H4 (cell line): ENCODE data around the gene MAD1L1. TPM values are rescaled to one million over a fixed set of nuclear protein-coding genes. Genes with fewer than 3 reads are reported as not detected.
"Not testable (repeated sequence)": the region's sequence is repeated elsewhere in the genome, so short reads cannot be mapped to it uniquely, and the experiment has no call there.

Experiments used
- DNase-seq: peaks from one replicate; pipeline ENCODE4 v3.0.0-alpha.2; 2015; ENCODE audit warnings: low spot score
- total RNA-seq: library from RNA; depleted of rRNA; stranded (reverse); fragments of >200 nt; shearing (Covaris generic); gene quantifications from 2 replicates; pipeline ENCODE4 v1.2.3, GENCODE V29; 2014; rRNA removed

MAD1L1 gene
- 116 and 121 TPM in 2 replicates for total RNA-seq

DNA sequence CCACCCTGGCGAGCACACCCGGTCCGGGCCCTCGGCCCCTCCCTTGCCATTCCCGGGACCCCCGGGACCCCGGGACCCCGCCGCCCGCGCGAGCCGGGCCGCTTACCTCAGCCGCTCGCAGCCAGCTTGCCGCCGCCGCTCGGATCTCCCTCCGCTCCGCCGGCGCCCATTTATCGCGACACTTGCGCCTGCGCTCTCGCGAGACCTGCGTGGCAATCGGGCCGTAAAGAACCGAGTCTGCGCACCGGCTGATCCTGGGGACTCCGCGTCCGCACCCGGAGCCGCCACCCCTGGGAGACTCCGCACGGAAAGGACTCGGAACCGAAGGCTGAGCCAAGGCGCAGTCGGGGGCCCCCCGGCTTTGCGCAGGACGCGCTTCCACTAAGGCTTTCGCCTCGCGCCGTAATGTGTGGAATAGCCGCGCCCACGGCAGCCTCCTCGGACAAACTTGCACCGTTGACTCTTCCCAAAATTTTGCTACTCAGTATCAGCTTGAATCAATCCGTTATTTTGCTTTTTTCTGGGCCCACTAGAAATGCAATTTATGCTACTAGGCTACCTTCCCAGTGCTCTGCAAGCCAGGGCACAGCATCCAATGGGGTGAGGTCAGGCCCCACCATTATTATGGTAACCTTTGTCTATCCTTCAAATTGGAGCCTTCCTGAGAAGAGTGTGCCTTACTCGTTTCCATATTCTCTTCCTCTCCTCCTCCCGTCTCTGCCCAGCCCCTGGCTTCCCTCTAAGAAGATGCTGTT lies at the start of gene MAD1L1:
Gene MAD1L1 (minus strand): TSS at position 180 of the 755 bp plus-strand sequence. CDS start 2,812 bp downstream, outside the sequence.
- DNase-seq, result peak; percentile 97

GRCh38 chr7:2282185-2282751 lies 49.5 kb upstream of the MAD1L1 start:
- DNase-seq, result no peak

DNA sequence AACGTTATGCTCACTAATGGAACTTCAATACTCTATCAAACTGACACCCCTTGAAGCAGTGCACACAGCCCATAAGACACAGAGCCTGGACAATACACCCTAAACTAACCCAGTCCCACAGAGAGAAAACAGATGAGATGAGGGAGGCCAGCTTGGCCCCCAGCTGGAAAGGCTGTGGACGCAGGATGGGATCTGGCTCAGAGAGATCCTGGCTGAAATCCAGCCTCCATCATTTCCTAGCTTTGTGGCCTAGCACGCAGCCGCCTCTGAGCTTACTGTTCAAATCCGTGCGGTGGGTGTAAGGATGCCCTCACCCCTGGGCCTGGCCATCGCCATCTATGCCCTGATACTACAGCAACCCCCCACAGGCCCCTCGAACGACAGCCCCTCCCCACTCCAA lies 48.8 kb upstream of the MAD1L1 start:
- DNase-seq, result no peak

GRCh38 chr7:2280424-2280823 lies 47.7 kb upstream of the MAD1L1 start:
- no peak for DNase-seq

DNA sequence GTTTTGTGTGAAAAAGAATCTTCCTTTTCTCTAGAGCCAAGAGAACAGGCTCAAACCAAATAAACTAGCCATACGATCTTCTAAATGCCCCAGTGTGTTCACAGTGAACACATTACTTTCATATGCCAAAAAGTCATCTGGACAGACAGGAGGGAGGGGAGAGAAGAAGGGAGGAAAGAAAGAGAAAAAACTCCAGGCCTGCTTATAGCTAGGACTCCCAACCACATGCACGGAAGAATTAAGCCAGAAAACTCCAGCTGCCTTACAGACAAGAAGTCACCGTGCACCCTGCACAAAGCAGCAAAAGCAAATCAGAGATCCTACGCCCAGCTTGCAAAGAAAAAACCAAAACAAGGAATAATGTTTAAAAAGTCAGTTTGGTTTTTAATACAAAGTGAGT lies 47.2 kb upstream of the MAD1L1 start:
- no peak for DNase-seq

GRCh38 chr7:2278026-2278425 lies 45.3 kb upstream of the MAD1L1 start:
- DNase-seq, result no peak

GRCh38 chr7:2276107-2276506 lies 43.4 kb upstream of the MAD1L1 start:
- no peak for DNase-seq

DNA sequence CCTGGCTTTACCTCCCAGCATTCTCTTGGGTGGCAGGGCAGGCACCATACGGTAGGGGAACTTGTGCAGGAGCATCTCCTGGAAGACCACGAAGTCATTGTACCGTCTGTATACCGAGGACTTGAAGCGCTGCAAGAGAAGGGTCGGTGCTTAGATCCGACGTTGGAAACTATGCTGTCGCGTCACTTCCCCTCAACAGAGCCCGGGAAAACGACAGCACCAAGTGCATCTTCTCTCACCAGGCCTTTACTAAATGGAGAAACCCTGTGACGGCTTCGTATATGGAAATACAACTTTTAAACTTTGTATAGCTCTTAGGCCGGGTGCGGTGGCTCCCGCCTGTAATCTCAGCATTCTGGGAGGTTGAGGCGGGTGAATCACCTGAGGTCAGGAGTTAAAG lies 42.4 kb upstream of the MAD1L1 start:
- no peak for DNase-seq

- DNase-seq, result no peak
These were observed 41.9 kb upstream of the MAD1L1 start for GRCh38 chr7:2274666-2275065.

DNA sequence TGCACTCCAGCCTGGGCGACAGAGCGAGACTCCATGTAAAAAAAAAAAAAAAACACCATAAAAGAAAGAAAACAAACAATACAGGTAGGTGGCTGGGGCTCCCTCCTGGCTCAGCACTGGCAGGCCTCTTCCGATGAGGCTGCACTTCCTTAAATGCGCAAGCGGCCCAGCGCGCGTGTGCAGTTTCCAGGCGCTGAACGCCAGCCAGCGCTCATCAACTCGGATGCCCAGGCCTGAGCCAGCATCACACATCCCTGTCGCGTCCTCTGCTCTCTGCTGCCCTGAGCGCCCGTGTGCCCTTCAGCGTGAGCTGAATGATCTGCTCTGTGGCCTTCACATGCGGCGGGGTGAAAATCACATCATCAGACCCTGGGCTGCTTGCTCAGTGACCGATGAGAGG lies 41.1 kb upstream of the MAD1L1 start:
- no peak for DNase-seq

DNA sequence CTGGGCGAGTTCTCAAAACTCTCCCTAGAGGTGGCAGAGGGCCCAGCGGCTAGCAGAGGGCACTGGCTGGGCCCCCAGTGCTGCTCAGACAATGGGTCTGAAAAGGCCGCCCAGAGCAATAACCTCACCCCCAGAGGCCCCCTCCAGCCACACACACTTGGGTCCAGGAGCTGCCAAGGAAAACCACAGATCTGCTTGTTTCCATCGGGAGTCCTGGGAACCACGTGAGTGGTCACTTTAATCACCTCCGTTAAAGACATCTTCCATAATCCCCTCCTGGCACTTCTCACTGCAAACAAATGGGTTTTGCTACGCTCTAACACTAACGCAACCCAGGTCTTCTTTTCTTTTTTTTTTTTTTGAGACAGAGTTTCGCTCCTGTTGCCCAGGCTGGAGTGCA lies 39.3 kb upstream of the MAD1L1 start:
- no peak for DNase-seq

- DNase-seq, result no peak
These were observed 38.7 kb upstream of the MAD1L1 start for GRCh38 chr7:2271273-2272026.

DNA sequence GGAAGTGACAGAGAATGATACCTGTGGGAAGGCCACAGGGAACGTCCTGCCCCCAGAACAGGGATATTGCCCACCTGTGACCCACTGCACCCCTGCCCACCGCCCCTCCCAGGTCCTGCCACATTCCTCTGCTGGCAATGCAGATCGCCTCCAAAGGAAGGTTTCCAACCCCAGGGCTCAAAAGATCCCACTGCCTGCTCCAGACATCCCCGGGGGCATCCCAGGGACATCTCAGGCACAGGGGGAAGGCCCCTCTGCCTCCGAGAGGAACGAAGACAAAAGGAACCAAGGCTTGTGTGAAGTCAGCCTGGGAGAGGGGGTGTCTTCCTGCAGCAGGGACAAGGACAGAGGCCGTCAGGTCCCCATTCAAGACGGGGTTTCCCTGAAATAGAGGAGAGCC lies 37.8 kb upstream of the MAD1L1 start:
- DNase-seq, result no peak

DNA sequence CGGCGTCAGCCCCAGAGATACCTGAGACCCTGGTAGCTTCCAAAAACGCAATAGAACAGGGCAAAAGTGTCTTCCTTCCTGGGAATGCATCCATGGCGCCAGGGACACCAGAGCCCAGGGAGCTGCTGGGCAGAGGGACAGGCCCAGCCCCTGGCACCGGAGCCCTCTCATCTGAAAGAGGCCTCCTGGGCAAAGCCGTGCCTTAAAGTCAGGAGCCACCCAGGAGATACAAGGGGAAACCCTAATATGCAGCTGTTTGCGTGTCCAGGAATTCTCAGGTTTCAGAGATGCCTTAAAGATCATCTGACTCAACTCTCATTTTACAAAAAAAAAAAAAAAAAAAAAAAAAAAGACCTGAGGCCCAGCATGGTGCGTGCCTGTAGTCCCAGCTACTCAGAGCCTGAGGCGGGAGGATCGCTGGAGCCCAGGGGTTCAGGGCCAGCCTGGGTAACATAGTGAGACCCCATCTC lies 37.3 kb upstream of the MAD1L1 start:
- DNase-seq, result no peak

GRCh38 chr7:2269089-2269990 lies 36.6 kb upstream of the MAD1L1 start:
- DNase-seq, result not testable (repeated sequence)

- DNase-seq, result peak; percentile 64
These were observed 34.2 kb upstream of the MAD1L1 start for GRCh38 chr7:2266911-2267310.

DNA sequence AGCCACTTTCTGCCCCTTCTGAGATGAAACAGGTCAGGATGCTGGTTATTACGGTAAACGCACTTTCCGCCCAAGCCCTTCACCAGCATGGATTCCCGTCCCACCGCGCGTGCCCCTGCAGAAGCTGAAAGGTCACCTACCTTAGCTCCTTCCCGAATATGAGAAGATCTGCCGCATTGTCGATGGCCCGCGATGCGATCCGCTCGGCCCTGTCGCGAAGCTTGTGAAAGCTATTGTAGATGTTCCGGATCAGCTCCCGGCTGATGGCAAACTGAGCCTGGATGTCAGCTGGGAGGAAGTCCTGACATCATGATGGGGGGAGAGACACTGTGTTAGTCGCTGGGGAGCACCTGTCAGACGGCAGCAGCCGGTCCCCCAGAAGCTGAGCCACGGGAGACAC lies 31.4 kb upstream of the MAD1L1 start:
- no peak for DNase-seq

GRCh38 chr7:2263176-2263575 lies 30.4 kb upstream of the MAD1L1 start:
- DNase-seq, result no peak

DNA sequence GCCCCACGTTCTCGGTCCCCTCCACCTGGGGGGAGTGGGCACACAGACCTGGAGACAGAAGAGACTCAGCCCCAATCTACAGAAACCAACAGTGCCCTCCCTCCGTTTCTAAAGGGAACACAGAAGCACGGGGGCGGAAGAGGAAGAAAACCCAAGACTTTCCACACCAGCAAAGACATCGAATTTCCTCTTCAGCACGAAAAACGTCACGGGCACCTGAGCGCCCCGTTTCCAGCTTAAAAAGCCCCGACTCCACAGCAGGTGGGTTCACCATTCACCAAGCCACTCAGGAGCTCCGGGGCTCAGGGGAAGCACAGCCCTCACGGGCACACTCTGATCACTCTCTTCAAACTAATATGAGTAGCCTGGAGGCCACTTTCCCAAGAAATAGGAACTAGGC lies 28.9 kb upstream of the MAD1L1 start:
- DNase-seq, result no peak

GRCh38 chr7:2260820-2261219 lies 28.1 kb upstream of the MAD1L1 start:
- DNase-seq, result peak; percentile 72

- DNase-seq, result no peak
These were observed 26.7 kb upstream of the MAD1L1 start for GRCh38 chr7:2259480-2259879.
